Lung (tissue), 12 donors: ENCODE measurements around the gene CHDH. TPM values are rescaled to one million over a fixed set of nuclear protein-coding genes. Genes with fewer than 3 reads are reported as not detected.
A peak's percentile ranks its signal among the peaks of the same experiment; 100 is the strongest.

Source experiments
- ATAC-seq: fragments of 200-7000 bp; cut with Tn5 transposase; one replicate; pipeline ENCODE4 v1.9.1; 2020; ENCODE audit warnings: moderate number of reproducible peaks; ENCODE audit not compliant: insufficient read depth, low FRiP score
- DNase-seq, 3 donors: peaks; one replicate each; pipeline ENCODE4 v3.0.0-alpha.2; 2013 to 2017
- H3K27ac ChIP-seq, 2 donors: one replicate each; pipeline ENCODE4 v1.5.1; 2013; ENCODE audit warnings: mild to moderate bottlenecking in 2 of 2, moderate library complexity in 2 of 2, control low read depth in 1 of 2, inconsistent platforms in 1 of 2, low read depth in 1 of 2, low read length in 1 of 2
- H3K27me3 ChIP-seq, 3 donors: one replicate each; pipeline ENCODE4 v1.5.1; 2013; ENCODE audit warnings: low read length in 2 of 3; ENCODE audit not compliant: control insufficient read depth in 3 of 3, insufficient read depth in 3 of 3
- H3K36me3 ChIP-seq, 4 donors: one replicate each; pipeline ENCODE4 v1.5.1; 2013; ENCODE audit warnings: low read length in 4 of 4, mild to moderate bottlenecking in 1 of 4, moderate library complexity in 1 of 4; ENCODE audit not compliant: control insufficient read depth in 4 of 4, insufficient read depth in 4 of 4
- H3K4me1 ChIP-seq, 5 donors: one replicate each; pipeline ENCODE4 v1.5.1; 2013; ENCODE audit warnings: low read length in 5 of 5, mild to moderate bottlenecking in 2 of 5, moderate library complexity in 1 of 5; ENCODE audit not compliant: control insufficient read depth in 5 of 5, insufficient read depth in 5 of 5
- H3K4me3 ChIP-seq: one replicate; pipeline ENCODE4 v1.5.1; 2013; ENCODE audit warnings: mild to moderate bottlenecking, control low read depth, moderate library complexity
- H3K9ac ChIP-seq, 2 donors: one replicate each; pipeline ENCODE4 v1.5.1; 2013; ENCODE audit warnings: low read length in 2 of 2, control low read depth in 1 of 2; ENCODE audit not compliant: insufficient read depth in 1 of 2
- H3K9me3 ChIP-seq, 4 donors: one replicate each; pipeline ENCODE4 v1.5.1; 2013; ENCODE audit warnings: low read length in 3 of 4, mild to moderate bottlenecking in 1 of 4, moderate library complexity in 1 of 4; ENCODE audit not compliant: control insufficient read depth in 4 of 4, insufficient read depth in 3 of 4
- CTCF ChIP-seq: IDR thresholded peaks from 2 replicates; pipeline ENCODE4 v1.5.1; 2012; ENCODE audit warnings: mild to moderate bottlenecking; ENCODE audit errors: control extremely low read depth, extremely low read depth
- WGBS, 2 donors: extraction: QIAGEN DNeasy Blood & Tissue Kit; methylation state at CpG; one replicate each; pipeline ENCODE4 v1.1.7; 2013; 5-methylcytosine and 5-hydroxymethylcytosine counted together
- polyA plus RNA-seq, 2 donors: library from polyadenylated mRNA; stranded (reverse); fragments of 200-250 nt; gene quantifications; one replicate each; pipeline ENCODE4 v1.2.1, GENCODE V29; 2013
- total RNA-seq, 2 donors: library from RNA; depleted of rRNA in 1 of 2; stranded (reverse); fragments of >200 nt in 1 of 2; gene quantifications; one replicate each; pipeline ENCODE4 v1.2.1, GENCODE V29; 2014 to 2021
- donor health status: control.
- donor health status: control.
- donor health status: Bipolar disorder and iron deficiency.
- donor health status: healthy.
- donor health status: DM: yes; HTN: yes; CAD: no.

Gene CHDH
- total and polyA plus RNA-seq, 4 donors, result 1.5 to 10.9 (median 2.8) TPM

GRCh38 chr3:53794597-53794996 lies 51.6 kb downstream of the CHDH start:
- peaks cover 0 to 6% (median 0%) of the 10 kb centered on the region in 5 donors for H3K4me1 ChIP-seq
- no peaks in the 10 kb centered on the region for H3K9me3 ChIP-seq
- TF ChIP-seq CTCF, result no peak
- no peak for ATAC-seq
- no peak overlapping the region for H3K9ac ChIP-seq
- no peak overlapping the region for H3K4me3 ChIP-seq
- H3K27me3 ChIP-seq, result no peaks in the 10 kb centered on the region
- peaks cover 0 to 14% (median 6%) of the 10 kb centered on the region in 4 donors for H3K36me3 ChIP-seq
- no peak overlapping the region for H3K27ac ChIP-seq
- no peak for DNase-seq
- 72 to 83% methylated on average over 3 of the region's 3 CpGs for WGBS, 2 donors

GRCh38 chr3:53792866-53793265 lies 53.4 kb downstream of the CHDH start:
- Histone ChIP-seq H3K36me3 (peaks cover 0 to 14% (median 4%) of the 10 kb centered on the region in 4 donors), H3K9me3 (no peaks in the 10 kb centered on the region), H3K27ac (no peak overlapping the region), H3K27me3 (no peaks in the 10 kb centered on the region), H3K4me3 (no peak overlapping the region), H3K4me1 (peaks cover 0 to 6% (median 0%) of the 10 kb centered on the region in 5 donors), H3K9ac (no peak overlapping the region)
- DNase-seq (peak in 2 of 3 donors; percentile 7 to 42), ATAC-seq (no peak)
- TF ChIP-seq CTCF, result no peak
- 79 to 86% methylated on average over 3 of the region's 3 CpGs for WGBS, 2 donors

GRCh38 chr3:53791317-53791716 lies 54.9 kb downstream of the CHDH start:
- Histone ChIP-seq H3K36me3 (peaks cover 0 to 16% (median 9%) of the 10 kb centered on the region in 4 donors), H3K4me1 (peaks cover 0 to 6% (median 0%) of the 10 kb centered on the region in 5 donors), H3K27me3 (no peaks in the 10 kb centered on the region), H3K9me3 (no peaks in the 10 kb centered on the region), H3K9ac (no peak overlapping the region), H3K4me3 (no peak overlapping the region), H3K27ac (no peak overlapping the region)
- DNase-seq (no peak), ATAC-seq (no peak)
- WGBS, 2 donors, result 80 to 95% methylated on average over 7 of the region's 7 CpGs
- no peak for TF ChIP-seq CTCF

- Histone ChIP-seq H3K27me3 (no peaks in the 10 kb centered on the region), H3K36me3 (peaks cover 0 to 22% (median 9%) of the 10 kb centered on the region in 4 donors), H3K4me1 (no peaks in the 10 kb centered on the region), H3K4me3 (no peak overlapping the region), H3K9me3 (no peaks in the 10 kb centered on the region), H3K9ac (no peak overlapping the region), H3K27ac (no peak overlapping the region)
- 93% methylated on average over 5 of the region's 5 CpGs for WGBS, 2 donors
- ATAC-seq (no peak), DNase-seq (no peak)
- no peak for TF ChIP-seq CTCF
These were observed 55.7 kb downstream of the CHDH start for GRCh38 chr3:53790470-53790869.
